Upper lobe of left lung (tissue), 6 donors: ENCODE results near the gene WBP1. TPM values are rescaled to one million over a fixed set of nuclear protein-coding genes. Genes with fewer than 3 reads are reported as not detected.

Source experiments
- ATAC-seq, 2 donors: fragments of 200-7000 bp; cut with Tn5 transposase; one replicate each; pipeline ENCODE4 v1.9.1; 2022; ENCODE audit warnings: mild to moderate bottlenecking in 2 of 2, moderate library complexity in 2 of 2; ENCODE audit not compliant: low FRiP score in 2 of 2
- DNase-seq, 2 donors: peaks; one replicate each; pipeline ENCODE4 v3.0.0-alpha.2; 2019 to 2020
- H3K27ac ChIP-seq, 4 donors: fragments of 200-600 bp; sonication (generic); one replicate each; pipeline ENCODE4 v1.5.1; 2016 to 2019
- H3K27me3 ChIP-seq, 4 donors: fragments of 200-600 bp; sonication (generic); one replicate each; pipeline ENCODE4 v1.5.1; 2017 to 2019
- H3K36me3 ChIP-seq, 4 donors: fragments of 200-600 bp; sonication (generic); one replicate each; pipeline ENCODE4 v1.5.1; 2016 to 2019
- H3K4me1 ChIP-seq, 4 donors: fragments of 200-600 bp; sonication (generic); one replicate each; pipeline ENCODE4 v1.5.1; 2018 to 2019
- H3K4me3 ChIP-seq, 4 donors: fragments of 200-600 bp; sonication (generic); one replicate each; pipeline ENCODE4 v1.5.1; 2017 to 2019; ENCODE audit warnings: mild to moderate bottlenecking in 2 of 4, moderate library complexity in 1 of 4
- H3K9me3 ChIP-seq, 4 donors: fragments of 200-600 bp; sonication (generic); one replicate each; pipeline ENCODE4 v1.5.1; 2018 to 2019
- CTCF ChIP-seq, 6 experiments: fragments of 450-650 bp in 4 of 6; fragments of 200-600 bp in 2 of 6; sonication (generic) in 2 of 6; IDR thresholded peaks; one replicate each; pipeline ENCODE4 v1.5.1; 2016 to 2019; ENCODE audit warnings: antibody characterized with exemption in 6 of 6
- EP300 ChIP-seq, 4 donors: sonication (generic); formaldehyde crosslinking; IDR thresholded peaks; one replicate each; pipeline ENCODE4 v1.5.1; 2017; ENCODE audit warnings: antibody characterized with exemption in 4 of 4, control low read depth in 2 of 4
- POLR2A ChIP-seq, 4 donors: fragments of 450-650 bp; IDR thresholded peaks; one replicate each; pipeline ENCODE4 v1.5.1; 2016 to 2017; ENCODE audit warnings: antibody characterized with exemption in 4 of 4, mild to moderate bottlenecking in 2 of 4
- POLR2AphosphoS5 ChIP-seq, 2 donors: sonication (generic); formaldehyde crosslinking; IDR thresholded peaks; one replicate each; pipeline ENCODE4 v1.5.1; 2017; ENCODE audit warnings: antibody characterized with exemption in 2 of 2
- WGBS, 2 donors: methylation state at CpG; one replicate each; pipeline ENCODE4 v1.1.5; 2017 to 2018; 5-methylcytosine and 5-hydroxymethylcytosine counted together
- total RNA-seq, 6 donors: library from RNA; depleted of rRNA in 4 of 6; stranded (reverse); fragments of >200 nt in 4 of 6; gene quantifications; one replicate each; pipeline versions ENCODE4 v1.1.0 to v1.2.1, GENCODE V29; 2016 to 2021
- donor health status: DM: no; HTN: no; CAD: no; lungs with moderate emphysema.
- donor health status: DM: no; HTN: yes; CAD: no; lungs with severe emphysema.

Gene WBP1
- total RNA-seq, 6 donors from 2014 or later, result 34.7 to 109 (median 51.3) TPM

- H3K36me3 ChIP-seq, result peaks cover 30 to 79% (median 55%) of the 10 kb centered on the region in 4 donors
- peaks cover under 1 to 6% (median 2%) of the 10 kb centered on the region in 4 donors for H3K4me1 ChIP-seq
- H3K27me3 ChIP-seq, result no peaks in the 10 kb centered on the region
- H3K4me3 ChIP-seq, result no peak overlapping the region
- 92 to 94% methylated on average over 9 of the region's 9 CpGs for WGBS, 2 donors
- no peak overlapping the region for H3K27ac ChIP-seq
- DNase-seq (no peak), ATAC-seq (no peak)
- TF ChIP-seq POLR2A (IDR thresholded peaks at IDR 0.05), result no peak
- TF ChIP-seq POLR2AphosphoS5 (IDR thresholded peaks at IDR 0.05), result no peak
- TF ChIP-seq CTCF (IDR thresholded peaks at IDR 0.05), result no peak
- TF ChIP-seq EP300 (IDR thresholded peaks at IDR 0.05), result no peak
- H3K9me3 ChIP-seq, result no peaks in the 10 kb centered on the region
Measured at GRCh38 chr2:74488643-74489481, 30.6 kb downstream of the WBP1 start.

DNA sequence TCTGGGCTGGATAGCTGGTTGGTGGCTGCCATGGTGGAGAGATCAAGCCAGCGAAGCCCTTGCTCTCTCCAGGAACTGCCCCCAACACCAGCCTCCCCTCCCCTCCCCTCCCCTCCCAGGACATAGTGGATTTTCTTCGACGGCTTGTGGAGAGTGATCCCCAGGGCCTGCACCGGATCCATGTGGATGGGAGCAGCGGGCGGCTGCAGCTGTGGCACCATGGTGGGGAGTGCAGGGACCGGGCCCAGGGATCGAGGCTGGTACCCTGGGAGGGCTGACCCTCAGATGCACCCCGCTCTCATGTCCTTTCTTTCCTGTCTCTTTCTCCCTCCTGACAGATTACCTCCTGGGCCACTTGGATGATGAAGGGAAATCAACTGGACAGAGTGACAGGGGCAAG, 31.7 kb downstream of the WBP1 start:
- WGBS, 2 donors, result 92 to 93% methylated on average over 2 to 9 of the region's 9 CpGs

GRCh38 chr2:74491648-74492544, 33.7 kb downstream of the WBP1 start:
- no peak overlapping the region for H3K27ac ChIP-seq
- no peaks in the 10 kb centered on the region for H3K9me3 ChIP-seq
- WGBS, 2 donors, result 97 to 98% methylated on average over 11 to 12 of the region's 12 CpGs
- H3K36me3 ChIP-seq, result peaks cover 30 to 67% (median 47%) of the 10 kb centered on the region in 4 donors
- H3K27me3 ChIP-seq, result no peaks in the 10 kb centered on the region
- no peak overlapping the region for H3K4me3 ChIP-seq
- TF ChIP-seq POLR2A (IDR thresholded peaks at IDR 0.05), result no peak
- TF ChIP-seq CTCF (IDR thresholded peaks at IDR 0.05), result no peak
- TF ChIP-seq POLR2AphosphoS5 (IDR thresholded peaks at IDR 0.05), result no peak
- no peak for TF ChIP-seq EP300 (IDR thresholded peaks at IDR 0.05)
- H3K4me1 ChIP-seq, result no peaks in the 10 kb centered on the region
- ATAC-seq, result no peak
- DNase-seq, result peak in 1 of 2 donors; percentile 64

More for the DNA sequence above, 31.7 kb downstream of the WBP1 start:
- Histone ChIP-seq H3K9me3 (no peaks in the 10 kb centered on the region), H3K36me3 (peaks cover 30 to 85% (median 56%) of the 10 kb centered on the region in 4 donors), H3K4me3 (no peak overlapping the region), H3K27me3 (no peaks in the 10 kb centered on the region), H3K27ac (no peak overlapping the region), H3K4me1 (no peaks in the 10 kb centered on the region)
- ATAC-seq (peak in 1 of 2 donors; percentile 12), DNase-seq (no peak)
- TF ChIP-seq POLR2AphosphoS5 (IDR thresholded peaks at IDR 0.05), result no peak
- no peak for TF ChIP-seq CTCF (IDR thresholded peaks at IDR 0.05)
- no peak for TF ChIP-seq POLR2A (IDR thresholded peaks at IDR 0.05)

- WGBS, 2 donors, result 95 to 100% methylated on average over 3 of the region's 3 CpGs
- no peak overlapping the region for H3K27ac ChIP-seq
- H3K36me3 ChIP-seq, result peaks cover 30 to 55% (median 44%) of the 10 kb centered on the region in 4 donors
- ATAC-seq (no peak), DNase-seq (no peak)
- peaks cover 0 to 11% (median 0%) of the 10 kb centered on the region in 4 donors for H3K27me3 ChIP-seq
- no peak overlapping the region for H3K4me3 ChIP-seq
- no peak for TF ChIP-seq POLR2AphosphoS5 (IDR thresholded peaks at IDR 0.05)
- TF ChIP-seq EP300 (IDR thresholded peaks at IDR 0.05), result no peak
- no peak for TF ChIP-seq CTCF (IDR thresholded peaks at IDR 0.05)
- TF ChIP-seq POLR2A (IDR thresholded peaks at IDR 0.05), result no peak
- no peaks in the 10 kb centered on the region for H3K9me3 ChIP-seq
- H3K4me1 ChIP-seq, result peaks cover 10 to 15% (median 12%) of the 10 kb centered on the region in 4 donors
Measured at GRCh38 chr2:74493546-74493945, 35.3 kb downstream of the WBP1 start.
